ENCODE data around the gene TRPV4. TPM values are rescaled to one million over a fixed set of nuclear protein-coding genes. Genes with fewer than 3 reads are reported as not detected.

The TRPV4 gene
- polyA plus RNA-seq, 1 donor: 0.75 TPM

- no peak for DNase-seq (ENCODE audit: low read depth)
Observed at GRCh38 chr12:109764123-109764522, 69.1 kb downstream of the TRPV4 start.

GRCh38 chr12:109763201-109763841, 69.9 kb downstream of the TRPV4 start:
- no peak for DNase-seq (ENCODE audit: low read depth)

- DNase-seq (ENCODE audit: low read depth): no peak
Observed at GRCh38 chr12:109762673-109763191, 70.5 kb downstream of the TRPV4 start.

GRCh38 chr12:109762071-109762672, 71.0 kb downstream of the TRPV4 start:
- no peak for DNase-seq (ENCODE audit: low read depth)

- no peak for DNase-seq (ENCODE audit: low read depth)
Observed at GRCh38 chr12:109760930-109761921, 72.0 kb downstream of the TRPV4 start.

- DNase-seq (ENCODE audit: low read depth): no peak
Observed at GRCh38 chr12:109760031-109760929, 72.9 kb downstream of the TRPV4 start.

GRCh38 chr12:109759595-109759994, 73.6 kb downstream of the TRPV4 start:
- DNase-seq (ENCODE audit: low read depth): no peak

- DNase-seq (ENCODE audit: low read depth): no peak
Observed at GRCh38 chr12:109758426-109759420, 74.5 kb downstream of the TRPV4 start.

GRCh38 chr12:109757671-109758265, 75.4 kb downstream of the TRPV4 start:
- DNase-seq (ENCODE audit: low read depth): no peak

GRCh38 chr12:109756457-109756856, 76.7 kb downstream of the TRPV4 start:
- DNase-seq (ENCODE audit: low read depth): no peak

- DNase-seq (ENCODE audit: low read depth): no peak
Observed at GRCh38 chr12:109753959-109754358, 79.2 kb downstream of the TRPV4 start.

- DNase-seq (ENCODE audit: low read depth): no peak
Observed at GRCh38 chr12:109753054-109753401, 80.2 kb downstream of the TRPV4 start.

GRCh38 chr12:109752117-109753053, 80.8 kb downstream of the TRPV4 start:
- DNase-seq (ENCODE audit: low read depth): no peak

- DNase-seq (ENCODE audit: low read depth): no peak
Observed at GRCh38 chr12:109744986-109745942, 87.9 kb downstream of the TRPV4 start.

- no peak for DNase-seq (ENCODE audit: low read depth)
Observed at GRCh38 chr12:109744026-109744425, 89.2 kb downstream of the TRPV4 start.

- DNase-seq (ENCODE audit: low read depth): no peak
Observed at GRCh38 chr12:109743076-109743910, 89.9 kb downstream of the TRPV4 start.

All from forelimb muscle (tissue), 1 donor.